ENCODE measurements around the gene LPP. TPM values are rescaled to one million over a fixed set of nuclear protein-coding genes. Genes with fewer than 3 reads are reported as not detected.

The LPP gene
- total RNA-seq, 4 donors from 2014 or later, result 45.9 to 81.1 (median 63.0) TPM

GRCh38 chr3:188400494-188401243, 246.7 kb downstream of the LPP start:
- intact Hi-C loops (cut with DNase I; ENCODE audit: low total_unique reads), result no loop called here
- no peak for DNase-seq (ENCODE audit: low spot score in 2 of 2)
- WGBS, 2 donors, result 59 to 64% methylated on average over 2 of the region's 2 CpGs
- TF ChIP-seq CTCF (IDR thresholded peaks at IDR 0.05), result no peak
- no peak for TF ChIP-seq POLR2A (IDR thresholded peaks at IDR 0.05)
- no peak overlapping the region for H3K4me3 ChIP-seq (ENCODE audit: low read depth, poor library complexity, severe bottlenecking)

- 71 to 79% methylated on average over 3 of the region's 3 CpGs for WGBS, 2 donors
- DNase-seq (ENCODE audit: low spot score in 2 of 2), result no peak
- no peak for TF ChIP-seq CTCF (IDR thresholded peaks at IDR 0.05)
- TF ChIP-seq POLR2A (IDR thresholded peaks at IDR 0.05), result no peak
- intact Hi-C loops (cut with DNase I; ENCODE audit: low total_unique reads), result no loop called here
- H3K4me3 ChIP-seq (ENCODE audit: low read depth, poor library complexity, severe bottlenecking), result no peak overlapping the region
Observed at GRCh38 chr3:188401244-188401993, 247.5 kb downstream of the LPP start.

- intact Hi-C loops (cut with DNase I; ENCODE audit: low total_unique reads), result no loop called here
- TF ChIP-seq CTCF (IDR thresholded peaks at IDR 0.05), result no peak
- TF ChIP-seq POLR2A (IDR thresholded peaks at IDR 0.05), result no peak
- H3K4me3 ChIP-seq (ENCODE audit: low read depth, poor library complexity, severe bottlenecking), result no peak overlapping the region
- no peak for DNase-seq (ENCODE audit: low spot score in 2 of 2)
Observed at GRCh38 chr3:188402229-188402628, 248.3 kb downstream of the LPP start.

- intact Hi-C loops (cut with DNase I; ENCODE audit: low total_unique reads), result no loop called here
- no peak for DNase-seq (ENCODE audit: low spot score in 2 of 2)
- 33 to 47% methylated on average over 1 of the region's 1 CpG for WGBS, 2 donors
- no peak overlapping the region for H3K4me3 ChIP-seq (ENCODE audit: low read depth, poor library complexity, severe bottlenecking)
- TF ChIP-seq CTCF (IDR thresholded peaks at IDR 0.05) (no peak), POLR2A (IDR thresholded peaks at IDR 0.05) (no peak)
Observed at GRCh38 chr3:188403404-188403803, 249.4 kb downstream of the LPP start.

- intact Hi-C loops (cut with DNase I; ENCODE audit: low total_unique reads), result no loop called here
- TF ChIP-seq CTCF (IDR thresholded peaks at IDR 0.05), result no peak
- no peak for TF ChIP-seq POLR2A (IDR thresholded peaks at IDR 0.05)
- no peak for DNase-seq (ENCODE audit: low spot score in 2 of 2)
- H3K4me3 ChIP-seq (ENCODE audit: low read depth, poor library complexity, severe bottlenecking), result no peak overlapping the region
- 98 to 99% methylated on average over 4 of the region's 4 CpGs for WGBS, 2 donors
Observed at GRCh38 chr3:188404124-188404523, 250.2 kb downstream of the LPP start.
